OCI-LY3 (cell line): ENCODE measurements around the gene ZSWIM6.

Experiments used
- H2AFZ ChIP-seq: fragments of 200-600, 300-600 bp; shearing (Covaris generic); 2 replicates; pipeline ENCODE4 v1.6.0; 2014; ENCODE audit warnings: antibody characterized with exemption, low read depth, low read length
- H3K27ac ChIP-seq: fragments of 200-600, 300-600 bp; sonication (generic); 2 replicates; pipeline ENCODE4 v1.5.1; 2014; ENCODE audit warnings: mild to moderate bottlenecking, low read length, moderate library complexity, mixed read lengths
- H3K27me3 ChIP-seq: fragments of 200-600, 300-600 bp; sonication (generic); 2 replicates; pipeline ENCODE4 v1.6.1; 2014; ENCODE audit warnings: low read depth, low read length, mixed read lengths
- H3K36me3 ChIP-seq: fragments of 200-600, 300-600 bp; sonication (generic); replicated peaks from 2 replicates; pipeline ENCODE3; 2014; ENCODE audit warnings: low read depth, low read length, mixed read lengths
- H3K4me1 ChIP-seq: fragments of 300-600, 200-600 bp; sonication (generic); 2 replicates; pipeline ENCODE4 v1.6.1; 2014; ENCODE audit warnings: low read length, mixed read lengths
- H3K4me2 ChIP-seq: fragments of 200-600, 300-600 bp; sonication (generic); 2 replicates; pipeline ENCODE4 v1.6.1; 2014; ENCODE audit warnings: low read length, mixed read lengths
- H3K4me3 ChIP-seq: fragments of 300-600, 200-600 bp; sonication (generic); 2 replicates; pipeline ENCODE4 v1.5.1; 2014; ENCODE audit warnings: antibody characterized with exemption, mild to moderate bottlenecking, low read length, moderate library complexity
- H3K79me2 ChIP-seq: fragments of 300-600, 200-600 bp; shearing (Covaris generic); 2 replicates; pipeline ENCODE4 v1.6.1; 2014; ENCODE audit warnings: mild to moderate bottlenecking, low read length, mixed read lengths
- H3K9ac ChIP-seq: fragments of 300-600, 200-600 bp; shearing (Covaris generic); 2 replicates; pipeline ENCODE4 v1.6.0; 2014; ENCODE audit warnings: mild to moderate bottlenecking, low read length, moderate library complexity
- H3K9me3 ChIP-seq: fragments of 200-600, 300-600 bp; shearing (Covaris generic); 2 replicates; pipeline ENCODE4 v1.6.1; 2014; ENCODE audit warnings: low read length, mixed read lengths; ENCODE audit not compliant: insufficient read depth
- H4K20me1 ChIP-seq: fragments of 200-600, 300-600 bp; sonication (generic); 2 replicates; pipeline ENCODE4 v1.6.1; 2016; ENCODE audit warnings: low read length, mixed read lengths; ENCODE audit not compliant: insufficient read depth
- EZH2phosphoT487 ChIP-seq: fragments of 200-600 bp; shearing (Covaris generic); IDR thresholded peaks from 2 replicates; pipeline ENCODE4 v1.6.1; 2018; ENCODE audit warnings: antibody characterized with exemption, mixed run types, low read depth
- TF ChIP-seq, protein P1 (sequence below): fragments of 200-600, 300-600 bp; sonication (generic); IDR thresholded peaks from 2 replicates; pipeline ENCODE4 v1.5.1; 2014; ENCODE audit warnings: antibody characterized with exemption, low read length, low read depth

ZSWIM6 gene

DNA sequence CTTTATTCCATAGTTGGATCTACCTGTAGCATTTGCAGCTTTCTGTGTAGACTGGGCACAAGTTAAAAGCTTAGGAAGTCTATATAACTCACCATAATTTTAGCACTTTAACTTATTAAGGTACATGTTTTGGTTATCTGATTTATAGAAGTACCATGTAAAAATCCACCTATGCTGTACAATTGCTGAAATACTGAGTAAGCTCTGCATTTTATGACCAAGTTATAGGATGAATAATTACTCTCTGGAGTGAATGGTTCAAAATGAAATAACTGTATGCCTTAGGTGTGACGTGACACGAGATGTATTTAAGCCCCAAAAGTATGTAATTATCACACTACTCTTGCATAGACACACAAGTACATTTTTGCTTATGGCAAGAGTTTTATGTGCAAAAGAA is 22.1 kb downstream of the ZSWIM6 start:
- no peaks in the 10 kb centered on the region for H3K4me1 ChIP-seq
- no peak overlapping the region for H2AFZ ChIP-seq
- H3K27ac ChIP-seq, result no peak overlapping the region
- H3K36me3 ChIP-seq, result peaks cover 3% of the 10 kb centered on the region
- H3K9ac ChIP-seq, result no peak overlapping the region
- H3K27me3 ChIP-seq, result no peaks in the 10 kb centered on the region
- no peak overlapping the region for H3K4me3 ChIP-seq
- no peak overlapping the region for H3K4me2 ChIP-seq
- no peak for TF ChIP-seq EZH2phosphoT487
- TF ChIP-seq, protein P1, sequence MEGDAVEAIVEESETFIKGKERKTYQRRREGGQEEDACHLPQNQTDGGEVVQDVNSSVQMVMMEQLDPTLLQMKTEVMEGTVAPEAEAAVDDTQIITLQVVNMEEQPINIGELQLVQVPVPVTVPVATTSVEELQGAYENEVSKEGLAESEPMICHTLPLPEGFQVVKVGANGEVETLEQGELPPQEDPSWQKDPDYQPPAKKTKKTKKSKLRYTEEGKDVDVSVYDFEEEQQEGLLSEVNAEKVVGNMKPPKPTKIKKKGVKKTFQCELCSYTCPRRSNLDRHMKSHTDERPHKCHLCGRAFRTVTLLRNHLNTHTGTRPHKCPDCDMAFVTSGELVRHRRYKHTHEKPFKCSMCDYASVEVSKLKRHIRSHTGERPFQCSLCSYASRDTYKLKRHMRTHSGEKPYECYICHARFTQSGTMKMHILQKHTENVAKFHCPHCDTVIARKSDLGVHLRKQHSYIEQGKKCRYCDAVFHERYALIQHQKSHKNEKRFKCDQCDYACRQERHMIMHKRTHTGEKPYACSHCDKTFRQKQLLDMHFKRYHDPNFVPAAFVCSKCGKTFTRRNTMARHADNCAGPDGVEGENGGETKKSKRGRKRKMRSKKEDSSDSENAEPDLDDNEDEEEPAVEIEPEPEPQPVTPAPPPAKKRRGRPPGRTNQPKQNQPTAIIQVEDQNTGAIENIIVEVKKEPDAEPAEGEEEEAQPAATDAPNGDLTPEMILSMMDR, result no peak
- no peaks in the 10 kb centered on the region for H3K9me3 ChIP-seq
- H4K20me1 ChIP-seq, result peaks cover 29% of the 10 kb centered on the region; the same call in 1 of the 2 replicates
- H3K79me2 ChIP-seq, result peaks cover 36% of the 10 kb centered on the region

DNA sequence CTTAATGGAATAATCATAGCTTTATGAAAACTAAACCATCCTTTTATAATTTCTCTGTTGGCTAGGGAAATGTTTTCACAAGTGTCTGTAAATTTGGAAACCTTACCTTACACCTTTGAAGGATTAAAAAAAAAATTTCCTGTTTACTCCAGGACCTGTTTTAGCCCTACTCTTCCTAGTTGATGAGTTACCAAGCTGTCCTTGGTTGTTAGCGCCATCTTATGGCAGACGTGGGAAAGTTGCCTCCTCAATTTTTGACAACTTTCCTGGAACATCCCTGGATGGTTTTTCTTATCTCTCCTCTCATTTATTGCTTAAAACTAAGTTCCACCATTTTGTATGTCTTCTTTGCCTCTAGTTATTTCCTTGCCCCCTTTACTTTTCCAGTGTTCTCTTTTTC is 25.7 kb downstream of the ZSWIM6 start:
- peaks cover 24% of the 10 kb centered on the region for H3K79me2 ChIP-seq
- no peaks in the 10 kb centered on the region for H3K27me3 ChIP-seq
- H3K36me3 ChIP-seq, result peaks cover 3% of the 10 kb centered on the region
- peaks cover 15% of the 10 kb centered on the region; the same call in 1 of the 2 replicates for H4K20me1 ChIP-seq
- no peak overlapping the region for H2AFZ ChIP-seq
- no peak overlapping the region for H3K27ac ChIP-seq
- H3K9me3 ChIP-seq, result no peaks in the 10 kb centered on the region
- H3K4me2 ChIP-seq, result no peak overlapping the region
- H3K4me1 ChIP-seq, result no peaks in the 10 kb centered on the region
- no peak overlapping the region for H3K9ac ChIP-seq
- no peak overlapping the region for H3K4me3 ChIP-seq
- no peak for TF ChIP-seq EZH2phosphoT487
- TF ChIP-seq, protein P1, result peak; percentile 40

DNA sequence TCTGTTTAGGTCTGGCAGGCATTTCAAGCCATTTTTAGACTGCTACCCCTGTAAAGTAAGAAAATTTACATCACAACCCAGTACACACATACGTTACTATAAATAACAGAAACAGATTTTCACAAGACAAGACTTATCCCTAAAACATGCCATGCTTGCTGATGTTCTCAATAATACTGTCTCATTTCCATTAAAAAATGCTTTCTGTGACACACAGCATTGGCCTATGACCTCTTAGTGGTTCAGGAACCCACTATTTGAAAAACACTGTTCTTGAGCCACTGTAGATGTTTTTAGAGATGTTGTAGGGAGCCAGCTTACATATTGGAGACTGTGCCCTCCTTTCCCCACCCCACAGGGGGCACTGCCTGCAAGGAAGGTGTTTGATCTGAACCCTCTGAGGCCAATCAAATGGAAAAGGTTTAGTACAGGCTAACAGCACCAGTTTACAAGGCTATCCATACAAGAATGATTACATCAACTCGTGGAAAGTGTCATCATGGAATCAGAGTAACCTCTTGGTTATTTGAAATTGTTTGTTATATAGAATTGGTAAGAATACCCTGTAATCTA is 30.8 kb downstream of the ZSWIM6 start:
- Histone ChIP-seq H3K79me2 (no peaks in the 10 kb centered on the region), H4K20me1 (peaks cover 12% of the 10 kb centered on the region; the same call in 1 of the 2 replicates)
- no peak for TF ChIP-seq EZH2phosphoT487
- TF ChIP-seq, protein P1, result peak; percentile 8; the same call in 1 of the 2 replicates

DNA sequence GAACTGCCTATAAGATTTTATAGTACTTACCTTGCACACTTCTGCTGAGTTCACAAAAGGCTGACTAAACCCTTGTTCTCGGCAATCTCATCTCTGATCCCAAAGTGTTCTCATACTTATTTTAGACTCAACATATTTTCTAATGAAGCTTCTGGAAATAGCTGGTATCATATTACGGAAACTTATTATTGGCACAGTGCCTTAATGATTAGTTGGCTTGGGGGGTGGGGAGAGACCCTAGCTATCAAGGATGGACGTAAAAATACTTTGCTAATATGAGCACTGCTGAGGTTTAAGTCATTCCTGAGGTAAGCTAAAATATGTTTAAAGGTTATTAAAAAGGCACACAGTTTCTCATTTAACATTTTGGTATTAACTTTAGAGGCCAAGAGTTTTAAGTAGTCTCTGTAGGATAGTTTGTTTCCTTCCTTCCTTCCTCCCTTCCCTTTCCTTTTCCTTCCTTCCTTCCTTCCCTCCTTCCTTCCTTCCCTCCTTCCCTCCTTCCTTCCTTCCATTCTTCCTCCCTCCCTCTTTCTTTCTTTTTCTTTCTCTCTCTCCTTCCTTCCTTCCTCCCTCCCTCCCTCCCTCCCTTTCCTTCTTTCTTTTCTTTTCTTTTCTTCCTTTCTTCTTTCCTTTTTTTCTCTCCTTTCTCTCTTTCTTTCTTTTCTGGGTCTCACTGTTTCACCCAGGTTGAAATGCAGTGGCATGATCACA is 31.5 kb downstream of the ZSWIM6 start:
- no peaks in the 10 kb centered on the region for H3K36me3 ChIP-seq
- H3K4me1 ChIP-seq, result no peaks in the 10 kb centered on the region
- H3K79me2 ChIP-seq, result no peaks in the 10 kb centered on the region
- H3K4me3 ChIP-seq, result no peak overlapping the region
- H3K9ac ChIP-seq, result no peak overlapping the region
- no peaks in the 10 kb centered on the region for H3K27me3 ChIP-seq
- no peak overlapping the region for H3K4me2 ChIP-seq
- no peak for TF ChIP-seq EZH2phosphoT487
- TF ChIP-seq, protein P1, result no peak
- H2AFZ ChIP-seq, result no peak overlapping the region
- H4K20me1 ChIP-seq, result peaks cover 12% of the 10 kb centered on the region; the same call in 1 of the 2 replicates
- no peak overlapping the region for H3K27ac ChIP-seq
- H3K9me3 ChIP-seq, result no peaks in the 10 kb centered on the region

More for the DNA sequence above, 30.8 kb downstream of the ZSWIM6 start:
- H2AFZ ChIP-seq, result no peak overlapping the region
- H3K36me3 ChIP-seq, result no peaks in the 10 kb centered on the region
- no peak overlapping the region for H3K27ac ChIP-seq
- H3K4me2 ChIP-seq, result no peak overlapping the region
- no peaks in the 10 kb centered on the region for H3K9me3 ChIP-seq
- no peak overlapping the region for H3K9ac ChIP-seq
- no peak overlapping the region for H3K4me3 ChIP-seq
- H3K4me1 ChIP-seq, result no peaks in the 10 kb centered on the region
- no peaks in the 10 kb centered on the region for H3K27me3 ChIP-seq
